Right cardiac atrium (tissue), 5 donors: Measurements from ENCODE around the gene FBXO31. TPM values are rescaled to one million over a fixed set of nuclear protein-coding genes. Genes with fewer than 3 reads are reported as not detected.
A peak's percentile ranks its signal among the peaks of the same experiment; 100 is the strongest.

Experiments
- ATAC-seq, 2 donors: fragments of 200-7000 bp; cut with Tn5 transposase; one replicate each; pipeline versions ENCODE4 v1.8.0 to v1.9.1; 2020; ENCODE audit warnings: moderate library complexity in 2 of 2, mild to moderate bottlenecking in 1 of 2
- DNase-seq, 3 donors: peaks; one replicate each; pipeline ENCODE4 v3.0.0-alpha.2; 2020
- H3K27ac ChIP-seq: one replicate; pipeline ENCODE4 v1.5.1; 2013; ENCODE audit warnings: mild to moderate bottlenecking, low read length, control low read depth, moderate library complexity
- H3K27me3 ChIP-seq: one replicate; pipeline ENCODE4 v1.6.1; 2013; ENCODE audit not compliant: control insufficient read depth, insufficient read depth
- H3K4me1 ChIP-seq: one replicate; pipeline ENCODE4 v1.6.1; 2013; ENCODE audit warnings: low read length; ENCODE audit not compliant: control insufficient read depth, insufficient read depth
- H3K4me3 ChIP-seq: one replicate; pipeline ENCODE4 v1.5.1; 2013; ENCODE audit warnings: low read length, control low read depth
- H3K9me3 ChIP-seq: one replicate; pipeline ENCODE4 v1.6.1; 2013; ENCODE audit warnings: low read length; ENCODE audit not compliant: control insufficient read depth
- WGBS: extraction: QIAGEN DNeasy Blood & Tissue Kit; methylation state at CpG from one replicate; pipeline ENCODE4 v1.1.7; 2013; 5-methylcytosine and 5-hydroxymethylcytosine counted together
- intact Hi-C, 4 donors: fragments of 100-400 bp; cut with DNase I; formaldehyde crosslinking; loops; one replicate each; pipeline versions ENCODE4 v1.11.0 to v1.14.0; 2022 to 2023
- polyA plus RNA-seq: library from polyadenylated mRNA; stranded (reverse); fragments of 200-250 nt; gene quantifications from one replicate; pipeline ENCODE4 v1.2.3, GENCODE V29; 2013
- total RNA-seq, 4 donors: library from RNA; stranded (reverse); fragmentation: NEBNext Ultra II Directional; extraction: Animal tissue kit (Norgen Biotek cat#: 25700); gene quantifications; one replicate each; pipeline ENCODE4 v1.2.1, GENCODE V29; 2021
- donor health status: healthy with polysubstance abuse.
- donor health status: DM: no; HTN: yes; CAD: no.
- donor health status: DM: no; HTN: no; CAD: no.
- donor health status: DM: no; HTN: yes; CAD: no; lungs with severe emphysema.
- donor health status: DM: yes; HTN: yes; CAD: no.

The FBXO31 gene
- total and polyA plus RNA-seq, 5 donors = 24.3 to 66.1 (median 49.5) TPM

DNA sequence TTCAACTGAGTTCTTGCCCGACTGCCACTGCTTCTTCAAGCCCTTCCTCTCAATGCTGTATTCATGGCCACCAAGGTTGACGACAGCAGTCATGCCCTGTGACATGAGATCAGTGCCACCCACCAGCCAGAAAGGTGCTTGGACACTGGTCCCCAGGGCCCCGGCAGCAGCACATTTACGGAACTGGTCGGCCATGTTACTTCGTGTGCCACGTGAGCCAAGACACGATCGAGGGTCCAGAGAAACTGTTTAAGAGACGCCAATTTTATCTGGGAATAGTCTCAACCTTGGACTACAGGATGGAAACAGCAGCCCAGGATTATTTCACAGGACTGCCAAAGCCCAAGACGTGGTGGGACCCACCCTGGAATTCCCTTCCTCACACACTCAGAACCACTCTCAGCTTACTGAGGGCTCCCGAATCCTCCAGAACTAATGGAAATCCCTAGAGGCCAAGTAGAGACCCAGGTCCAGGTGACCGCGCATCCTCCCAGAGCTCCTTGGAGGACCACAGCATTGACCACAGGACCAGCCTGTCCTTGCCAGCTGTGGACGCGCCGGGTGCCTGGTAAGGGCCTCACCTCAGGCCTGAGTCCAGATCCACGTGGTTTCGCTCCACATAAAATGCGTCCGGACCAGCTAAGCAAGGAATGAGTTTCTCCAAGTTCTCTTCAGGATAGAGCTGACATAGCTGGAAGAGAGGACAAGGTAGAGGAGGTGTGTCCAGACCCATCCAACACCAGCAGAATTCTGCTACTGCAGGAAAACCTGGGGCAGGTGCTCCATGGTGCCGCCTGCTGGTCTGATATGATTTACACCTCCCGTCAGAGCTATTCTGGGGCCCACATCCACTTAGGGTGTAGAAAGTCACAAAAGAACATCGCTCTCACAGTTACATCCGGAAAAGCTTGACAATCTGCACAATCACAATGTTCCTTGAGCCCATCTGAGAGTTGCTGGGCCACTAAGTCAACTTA, 36.7 kb upstream of the FBXO31 start:
- Histone ChIP-seq H3K9me3 (no peaks in the 10 kb centered on the region), H3K4me3 (no peak overlapping the region), H3K27ac (no peak overlapping the region), H3K27me3 (no peaks in the 10 kb centered on the region), H3K4me1 (no peaks in the 10 kb centered on the region)
- 88% methylated on average over 25 of the region's 25 CpGs for WGBS
- intact Hi-C loops = no loop called here
- ATAC-seq (no peak), DNase-seq (no peak)

GRCh38 chr16:87418644-87419043, 35.1 kb upstream of the FBXO31 start:
- Histone ChIP-seq H3K27ac (no peak overlapping the region), H3K27me3 (no peaks in the 10 kb centered on the region), H3K4me3 (no peak overlapping the region), H3K4me1 (no peaks in the 10 kb centered on the region), H3K9me3 (no peaks in the 10 kb centered on the region)
- intact Hi-C loops = loop anchor here in 3 of 4 donors (5.0 to 10.0 kb wide), 4 partner anchors 86 to 219 kb away; no protein-coding TSS in a partner anchor
- 83% methylated on average over 6 of the region's 6 CpGs for WGBS
- ATAC-seq = no peak
- no peak for DNase-seq

GRCh38 chr16:87418216-87418615, 34.6 kb upstream of the FBXO31 start:
- Histone ChIP-seq H3K4me3 (no peak overlapping the region), H3K27me3 (no peaks in the 10 kb centered on the region), H3K27ac (no peak overlapping the region), H3K4me1 (no peaks in the 10 kb centered on the region), H3K9me3 (no peaks in the 10 kb centered on the region)
- no peak for ATAC-seq
- WGBS = 91% methylated on average over 18 of the region's 18 CpGs
- intact Hi-C loops = loop anchor here in 3 of 4 donors (5.0 to 10.0 kb wide), 4 partner anchors 87 to 219 kb away; no protein-coding TSS in a partner anchor
- DNase-seq = peak in 1 of 3 donors; percentile 29

DNA sequence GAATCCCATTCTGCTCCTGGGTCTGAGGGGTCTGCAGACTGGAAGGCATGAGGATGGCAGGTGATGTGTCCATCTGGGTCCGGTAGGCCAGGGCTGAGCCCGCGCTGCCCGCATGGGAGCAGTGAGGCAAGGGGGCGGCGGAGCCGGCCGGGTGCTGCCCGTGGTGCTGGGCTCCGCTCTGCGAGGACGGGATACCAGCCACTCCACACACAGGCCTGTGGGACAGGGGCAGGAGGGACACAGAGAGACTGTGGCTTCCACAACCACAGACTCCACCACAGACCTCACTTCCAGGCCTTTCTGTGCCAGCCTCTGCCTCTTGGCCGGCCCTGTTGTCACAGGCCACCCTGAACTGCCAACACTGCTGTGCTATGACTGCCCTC, 33.9 kb upstream of the FBXO31 start:
- no peak overlapping the region for H3K4me3 ChIP-seq
- 89% methylated on average over 13 of the region's 13 CpGs for WGBS
- no peak overlapping the region for H3K27ac ChIP-seq
- H3K9me3 ChIP-seq = no peaks in the 10 kb centered on the region
- ATAC-seq (peak in 1 of 2 donors; percentile 47), DNase-seq (peak in 1 of 3 donors; percentile 29)
- H3K27me3 ChIP-seq = no peaks in the 10 kb centered on the region
- H3K4me1 ChIP-seq = no peaks in the 10 kb centered on the region
- intact Hi-C loops = loop anchor here (2.0 to 10.0 kb wide), 5 partner anchors 87 to 220 kb away; no protein-coding TSS in a partner anchor

GRCh38 chr16:87416826-87417527, 33.4 kb upstream of the FBXO31 start:
- Histone ChIP-seq H3K9me3 (no peaks in the 10 kb centered on the region), H3K27ac (no peak overlapping the region), H3K4me1 (no peaks in the 10 kb centered on the region), H3K4me3 (no peak overlapping the region), H3K27me3 (no peaks in the 10 kb centered on the region)
- intact Hi-C loops = loop anchor here (2.0 to 10.0 kb wide), 5 partner anchors 88 to 220 kb away; no protein-coding TSS in a partner anchor
- 73% methylated on average over 23 of the region's 23 CpGs for WGBS
- ATAC-seq (no peak), DNase-seq (peak in 2 of 3 donors; percentile 50 to 82)

DNA sequence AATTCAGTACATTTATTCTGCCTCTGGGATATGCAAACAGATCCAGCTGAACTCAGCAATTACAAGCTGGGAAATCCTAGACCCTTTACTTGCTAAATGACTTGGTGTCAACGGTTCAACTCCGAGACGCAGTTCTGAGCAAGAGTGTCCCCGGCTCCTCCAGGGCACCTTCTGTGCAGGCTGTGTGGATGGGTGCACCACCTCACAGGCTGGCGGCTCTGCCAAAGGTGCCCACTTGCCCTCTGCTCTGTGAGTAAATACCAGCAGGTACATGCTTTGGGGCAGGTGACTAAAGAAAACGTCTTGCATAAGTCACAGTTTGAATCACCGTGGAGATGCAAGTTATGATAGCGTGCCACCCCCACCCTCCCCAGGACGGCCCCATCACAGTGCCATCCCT, 31.9 kb upstream of the FBXO31 start:
- no peak overlapping the region for H3K27ac ChIP-seq
- H3K27me3 ChIP-seq = no peaks in the 10 kb centered on the region
- no peaks in the 10 kb centered on the region for H3K4me1 ChIP-seq
- DNase-seq (no peak), ATAC-seq (no peak)
- WGBS = 89% methylated on average over 9 of the region's 9 CpGs
- intact Hi-C loops = loop anchor here in 3 of 4 donors (5.0 to 10.0 kb wide), 4 partner anchors 89 to 222 kb away; no protein-coding TSS in a partner anchor
- H3K4me3 ChIP-seq = no peak overlapping the region
- no peaks in the 10 kb centered on the region for H3K9me3 ChIP-seq

DNA sequence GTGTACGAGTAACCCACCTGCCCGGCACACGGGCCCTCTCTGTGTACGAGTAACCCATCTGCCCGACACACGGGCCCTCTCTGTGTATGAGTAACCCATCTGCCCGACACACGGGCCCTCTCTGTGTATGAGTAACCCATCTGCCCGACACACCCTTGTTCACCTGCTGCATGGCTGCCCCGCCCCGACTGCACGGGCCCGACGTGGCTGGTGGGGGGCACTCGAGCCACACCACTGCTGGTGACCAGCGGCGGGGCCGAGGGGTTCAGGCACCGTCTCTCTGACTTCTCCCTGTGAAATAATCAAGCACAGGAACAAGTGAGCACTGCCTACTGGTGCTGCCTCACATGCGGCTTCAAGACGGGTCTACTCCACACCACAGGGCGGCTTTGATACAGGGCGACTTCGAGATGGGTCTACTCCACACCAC, 30.7 kb upstream of the FBXO31 start:
- no peaks in the 10 kb centered on the region for H3K4me1 ChIP-seq
- no peaks in the 10 kb centered on the region for H3K27me3 ChIP-seq
- peak in 1 of 3 donors; percentile 46 for DNase-seq
- WGBS = 89% methylated on average over 24 of the region's 24 CpGs
- intact Hi-C loops = loop anchor here in 2 of 4 donors (10.0 kb wide), 2 partner anchors 91 to 131 kb away; no protein-coding TSS in a partner anchor
- H3K4me3 ChIP-seq = no peak overlapping the region
- H3K9me3 ChIP-seq = no peaks in the 10 kb centered on the region
- ATAC-seq = no peak
- no peak overlapping the region for H3K27ac ChIP-seq

- ATAC-seq (no peak), DNase-seq (no peak)
- no peaks in the 10 kb centered on the region for H3K27me3 ChIP-seq
- H3K9me3 ChIP-seq = no peaks in the 10 kb centered on the region
- intact Hi-C loops = loop anchor here in 2 of 4 donors (10.0 kb wide), 2 partner anchors 92 to 132 kb away; no protein-coding TSS in a partner anchor
- 90% methylated on average over 27 of the region's 27 CpGs for WGBS
- H3K4me3 ChIP-seq = no peak overlapping the region
- no peak overlapping the region for H3K27ac ChIP-seq
- no peaks in the 10 kb centered on the region for H3K4me1 ChIP-seq
These were observed 29.4 kb upstream of the FBXO31 start for GRCh38 chr16:87412996-87413421.

DNA sequence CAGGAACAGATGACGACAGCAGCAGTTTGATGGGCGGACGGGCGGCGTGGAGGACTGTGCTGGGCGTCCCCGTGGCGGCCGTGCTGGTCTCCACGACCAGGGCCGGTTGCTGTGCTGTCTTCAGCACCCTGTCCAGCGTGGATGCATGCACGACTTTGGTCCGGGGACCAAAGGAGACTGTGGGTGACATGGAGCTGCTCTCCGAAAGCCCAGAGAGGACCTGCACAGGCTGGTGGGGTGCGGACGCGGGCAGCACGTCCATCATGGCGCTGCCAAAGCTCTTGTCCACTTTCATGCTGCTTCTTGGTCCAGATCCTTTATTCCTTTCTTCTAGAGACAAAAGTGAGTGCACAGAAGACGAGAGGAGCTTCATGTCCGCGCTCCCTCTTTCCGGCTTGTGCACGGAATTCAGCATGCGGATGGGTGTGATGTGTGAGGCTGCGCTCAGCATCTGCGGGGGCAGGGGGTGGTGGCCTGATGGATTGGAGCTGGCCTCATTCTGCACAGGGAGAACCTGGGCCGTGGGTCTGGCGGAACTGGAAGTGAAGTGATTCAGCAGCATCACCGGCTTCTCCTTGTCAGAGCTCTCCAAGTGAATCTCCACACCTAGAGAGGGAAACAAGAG, 28.9 kb upstream of the FBXO31 start:
- Histone ChIP-seq H3K9me3 (no peaks in the 10 kb centered on the region), H3K4me1 (no peaks in the 10 kb centered on the region), H3K4me3 (no peak overlapping the region), H3K27me3 (no peaks in the 10 kb centered on the region), H3K27ac (no peak overlapping the region)
- no peak for ATAC-seq
- intact Hi-C loops = loop anchor here in 2 of 4 donors (10.0 kb wide), 2 partner anchors 92 to 132 kb away; no protein-coding TSS in a partner anchor
- DNase-seq = no peak
- WGBS = 89% methylated on average over 31 of the region's 31 CpGs
